Nephron (organoid): ENCODE measurements around the gene TNFSF8.

ENCODE experiments used
- H3K27ac Mint-ChIP-seq, 3 experiments: 2 replicates each; pipeline ENCODE4 v1.8.0; 2020; ENCODE audit warnings: mixed read lengths in 3 of 3, mild to moderate bottlenecking in 2 of 3, moderate library complexity in 1 of 3
- H3K27me3 Mint-ChIP-seq: 2 replicates; pipeline ENCODE4 v1.8.0; 2021; ENCODE audit warnings: low read depth, mild to moderate bottlenecking, moderate library complexity, mixed read lengths
- H3K36me3 Mint-ChIP-seq: 2 replicates; pipeline ENCODE4 v1.8.0; 2020; ENCODE audit warnings: low read depth, mixed read lengths
- H3K4me1 Mint-ChIP-seq: 2 replicates; pipeline ENCODE4 v1.8.0; 2020; ENCODE audit warnings: mixed read lengths
- H3K4me3 Mint-ChIP-seq, 3 experiments: 2 replicates each; pipeline ENCODE4 v1.8.0; 2020; ENCODE audit warnings: mild to moderate bottlenecking in 3 of 3, mixed read lengths in 3 of 3, moderate library complexity in 2 of 3
- H3K9me3 Mint-ChIP-seq: 2 replicates; pipeline ENCODE4 v1.8.0; 2020; ENCODE audit warnings: mixed read lengths
- CTCF ChIP-seq, 3 experiments: fragments of 200-600 bp; sonication (generic); IDR thresholded peaks; one replicate each; pipeline ENCODE4 v1.5.0; 2021; ENCODE audit warnings: antibody characterized with exemption in 3 of 3; ENCODE audit not compliant: unreplicated experiment in 3 of 3

TNFSF8 gene

DNA sequence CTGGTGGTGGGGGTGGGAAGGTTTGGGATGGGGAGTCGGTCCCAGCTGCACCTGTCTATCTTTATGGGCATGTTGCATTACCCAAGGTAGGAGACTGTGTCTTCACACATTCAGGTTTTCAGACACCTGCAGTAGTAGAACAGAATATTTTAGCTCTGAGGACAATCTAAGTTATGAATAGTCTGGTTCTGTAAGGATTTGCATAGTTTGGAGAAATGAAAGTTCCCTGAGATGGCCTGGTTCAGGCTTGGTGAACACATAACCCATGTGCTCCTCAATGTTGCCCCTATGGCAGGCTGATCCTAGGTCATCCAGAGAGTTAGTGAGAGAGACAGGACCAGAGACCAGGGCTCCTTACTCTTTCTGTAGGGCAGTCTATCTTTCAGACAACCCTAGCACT is 20.7 kb downstream of the TNFSF8 start:
- Mint-ChIP-seq H3K4me1 (peaks cover 23% of the 10 kb centered on the region), H3K4me3 (no peak overlapping the region), H3K9me3 (no peaks in the 10 kb centered on the region), H3K27ac (no peak overlapping the region), H3K36me3 (no peaks in the 10 kb centered on the region), H3K27me3 (peaks cover 10% of the 10 kb centered on the region)
- no peak for TF ChIP-seq CTCF (IDR thresholded peaks at IDR 0.05; ENCODE audit: unreplicated experiment in 3 of 3)

GRCh38 chr9:114908805-114909448 is 21.5 kb downstream of the TNFSF8 start:
- TF ChIP-seq CTCF (IDR thresholded peaks at IDR 0.05; ENCODE audit: unreplicated experiment in 3 of 3) = no peak
- Mint-ChIP-seq H3K36me3 (no peaks in the 10 kb centered on the region), H3K4me1 (peaks cover 20% of the 10 kb centered on the region), H3K9me3 (no peaks in the 10 kb centered on the region), H3K27me3 (peaks cover 10% of the 10 kb centered on the region), H3K4me3 (no peak overlapping the region), H3K27ac (peak overlapping the region in 2 of 3 experiments; percentile 18 to 40)

DNA sequence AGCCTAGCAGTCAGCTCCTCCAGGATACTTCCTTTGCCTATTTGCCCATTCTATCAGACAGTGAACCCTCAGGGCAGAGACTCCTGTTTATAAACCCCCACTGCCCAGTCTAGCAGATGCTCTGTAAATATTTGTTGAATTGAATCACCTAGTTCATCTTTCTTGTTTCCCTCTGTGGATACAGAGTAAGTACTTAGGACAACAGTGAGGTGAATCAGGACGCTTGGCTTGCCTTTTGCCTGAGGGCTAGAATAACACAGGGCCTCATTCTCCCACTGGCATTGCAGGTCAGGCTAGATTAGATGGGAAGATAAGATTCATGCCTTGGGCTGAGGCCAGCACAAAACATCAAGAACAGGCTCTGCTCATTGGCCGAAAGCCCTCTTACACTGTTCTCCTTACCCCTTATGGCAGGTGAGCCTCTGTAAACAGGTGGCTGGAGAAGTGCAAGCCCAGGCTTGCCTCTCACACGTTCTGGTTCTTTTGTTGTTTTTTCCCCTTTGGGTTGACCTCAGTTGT is 22.2 kb downstream of the TNFSF8 start:
- peak overlapping the region in 1 of 3 experiments; percentile 18 for H3K27ac Mint-ChIP-seq
- H3K4me3 Mint-ChIP-seq = no peak overlapping the region
- no peak for TF ChIP-seq CTCF (IDR thresholded peaks at IDR 0.05; ENCODE audit: unreplicated experiment in 3 of 3)
- H3K9me3 Mint-ChIP-seq = no peaks in the 10 kb centered on the region
- peaks cover 12% of the 10 kb centered on the region for H3K27me3 Mint-ChIP-seq
- peaks cover 16% of the 10 kb centered on the region for H3K4me1 Mint-ChIP-seq
- no peaks in the 10 kb centered on the region for H3K36me3 Mint-ChIP-seq

GRCh38 chr9:114906922-114907571 is 23.3 kb downstream of the TNFSF8 start:
- H3K4me3 Mint-ChIP-seq = no peak overlapping the region
- H3K27me3 Mint-ChIP-seq = peaks cover 14% of the 10 kb centered on the region
- no peaks in the 10 kb centered on the region for H3K36me3 Mint-ChIP-seq
- peaks cover 16% of the 10 kb centered on the region for H3K4me1 Mint-ChIP-seq
- peak overlapping the region in 1 of 3 experiments; percentile 43 for H3K27ac Mint-ChIP-seq
- peak; percentile 60 to 69 (median 66) for TF ChIP-seq CTCF (IDR thresholded peaks at IDR 0.05; ENCODE audit: unreplicated experiment in 3 of 3)
- H3K9me3 Mint-ChIP-seq = no peaks in the 10 kb centered on the region

DNA sequence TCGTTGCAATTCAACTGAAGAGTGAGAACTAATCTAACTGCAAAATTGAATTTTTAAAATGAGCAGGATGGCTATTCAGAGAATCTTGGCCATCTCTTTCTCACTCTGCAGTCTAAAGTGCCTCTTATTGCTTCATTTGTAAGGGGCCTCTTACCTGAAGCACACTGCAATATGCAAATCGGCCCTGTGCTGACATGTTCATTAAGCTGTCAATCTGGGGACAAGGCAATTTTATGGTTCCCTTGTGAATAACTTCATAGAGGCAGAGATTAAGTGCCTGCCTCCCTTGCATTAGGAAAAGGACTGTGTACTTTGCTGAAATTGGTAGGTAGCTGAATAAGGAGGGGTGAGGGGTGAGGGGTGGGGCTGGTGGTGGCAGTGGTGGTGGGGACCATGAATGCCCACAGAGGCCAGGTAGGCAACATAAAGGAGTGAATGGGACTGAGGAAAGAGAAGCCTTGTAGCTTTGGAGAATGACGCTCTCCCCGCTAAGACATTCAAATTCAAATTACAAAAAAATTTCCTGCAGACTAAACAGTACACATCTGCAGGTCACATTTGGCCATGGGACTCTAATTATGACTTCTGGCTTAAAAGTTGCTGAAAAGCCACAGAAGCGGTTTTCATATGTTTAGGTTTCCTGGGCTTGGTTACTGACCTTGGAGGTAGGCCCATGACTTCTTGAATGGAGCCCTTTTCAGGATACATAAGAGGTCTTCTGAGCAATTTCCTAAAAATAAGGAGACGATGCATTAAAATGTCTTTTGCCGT is 25.0 kb downstream of the TNFSF8 start:
- H3K36me3 Mint-ChIP-seq = no peaks in the 10 kb centered on the region
- H3K27ac Mint-ChIP-seq = no peak overlapping the region
- no peak overlapping the region for H3K4me3 Mint-ChIP-seq
- H3K4me1 Mint-ChIP-seq = peaks cover 12% of the 10 kb centered on the region
- peaks cover 14% of the 10 kb centered on the region for H3K27me3 Mint-ChIP-seq
- TF ChIP-seq CTCF (IDR thresholded peaks at IDR 0.05; ENCODE audit: unreplicated experiment in 3 of 3) = no peak
- no peaks in the 10 kb centered on the region for H3K9me3 Mint-ChIP-seq
